ENCODE data around the gene CLIC3.

Gene CLIC3

DNA sequence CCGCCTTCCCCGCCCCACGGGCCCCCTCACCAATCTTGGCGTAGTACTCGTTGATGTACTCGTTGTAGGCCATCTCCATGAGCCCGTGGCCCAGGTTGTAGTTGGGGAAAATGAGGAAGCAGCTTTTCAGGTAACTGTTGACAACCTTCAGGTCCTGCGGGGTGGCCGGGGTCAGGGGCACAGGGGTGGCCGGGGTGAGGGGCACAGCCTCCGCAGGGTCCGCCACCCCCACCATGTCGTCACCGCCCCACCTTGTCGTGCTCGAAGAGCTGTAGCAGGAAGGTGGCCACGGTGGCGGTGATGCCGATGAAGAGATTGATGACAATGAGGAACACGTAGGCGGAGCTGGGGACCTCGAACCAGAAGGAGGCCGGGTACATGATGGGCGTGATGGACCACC, 14.8 kb upstream of the CLIC3 start:
- no peaks in the 10 kb centered on the region for H3K9me2 ChIP-seq (replicated peaks; ENCODE audit: insufficient read depth, low read length)
- H3K79me2 ChIP-seq (ENCODE audit: low read length), result no peaks in the 10 kb centered on the region
- peaks cover 46% of the 10 kb centered on the region for H3K27me3 ChIP-seq (replicated peaks; ENCODE audit: insufficient read depth, low read length)
- H3K4me2 ChIP-seq (ENCODE audit: low read depth, low read length), result no peak overlapping the region
- no peaks in the 10 kb centered on the region for H3F3A ChIP-seq (ENCODE audit: insufficient read depth, low read length)
- no peak overlapping the region for H3K9ac ChIP-seq (ENCODE audit: low read length)
- DNase-seq, result no peak
- H4K20me1 ChIP-seq (ENCODE audit: insufficient read depth, low read length), result no peaks in the 10 kb centered on the region
- H3K4me1 ChIP-seq (ENCODE audit: low read length), result no peaks in the 10 kb centered on the region
- no peaks in the 10 kb centered on the region for H3K9me3 ChIP-seq (replicated peaks; ENCODE audit: insufficient read depth, low read length)
- H3K36me3 ChIP-seq (replicated peaks; ENCODE audit: insufficient read depth, low read length), result no peaks in the 10 kb centered on the region
- H3K27ac ChIP-seq (ENCODE audit: low read length), result no peak overlapping the region
- H2AFZ ChIP-seq (ENCODE audit: low read length), result no peak overlapping the region
- TF ChIP-seq CTCF (IDR thresholded peaks at IDR 0.05; ENCODE audit: low read length), result no peak
- TF ChIP-seq EZH2 (optimal IDR thresholded peaks at IDR 0.05; ENCODE audit: low read depth, low read length), result no peak
- no peak for TF ChIP-seq EZH2phosphoT487 (IDR thresholded peaks at IDR 0.05; ENCODE audit: low read length)
- no peak overlapping the region for H3K4me3 ChIP-seq (ENCODE audit: low read length)

GRCh38 chr9:137009938-137010732, 13.8 kb upstream of the CLIC3 start:
- Histone ChIP-seq H3F3A (ENCODE audit: insufficient read depth, low read length) (no peaks in the 10 kb centered on the region), H3K27me3 (replicated peaks; ENCODE audit: insufficient read depth, low read length) (peaks cover 48% of the 10 kb centered on the region), H4K20me1 (ENCODE audit: insufficient read depth, low read length) (no peaks in the 10 kb centered on the region), H3K9ac (ENCODE audit: low read length) (no peak overlapping the region), H3K4me1 (ENCODE audit: low read length) (no peaks in the 10 kb centered on the region), H3K9me3 (replicated peaks; ENCODE audit: insufficient read depth, low read length) (no peaks in the 10 kb centered on the region), H2AFZ (ENCODE audit: low read length) (no peak overlapping the region), H3K9me2 (replicated peaks; ENCODE audit: insufficient read depth, low read length) (no peaks in the 10 kb centered on the region), H3K36me3 (replicated peaks; ENCODE audit: insufficient read depth, low read length) (no peaks in the 10 kb centered on the region), H3K79me2 (ENCODE audit: low read length) (no peaks in the 10 kb centered on the region), H3K4me2 (ENCODE audit: low read depth, low read length) (no peak overlapping the region), H3K27ac (ENCODE audit: low read length) (no peak overlapping the region), H3K4me3 (ENCODE audit: low read length) (no peak overlapping the region)
- TF ChIP-seq EZH2 (optimal IDR thresholded peaks at IDR 0.05; ENCODE audit: low read depth, low read length), result no peak
- no peak for TF ChIP-seq CTCF (IDR thresholded peaks at IDR 0.05; ENCODE audit: low read length)
- no peak for TF ChIP-seq EZH2phosphoT487 (IDR thresholded peaks at IDR 0.05; ENCODE audit: low read length)
- DNase-seq, result no peak

GRCh38 chr9:137009217-137009616, 12.8 kb upstream of the CLIC3 start:
- Histone ChIP-seq H3F3A (ENCODE audit: insufficient read depth, low read length) (no peaks in the 10 kb centered on the region), H3K79me2 (ENCODE audit: low read length) (no peaks in the 10 kb centered on the region), H3K9me2 (replicated peaks; ENCODE audit: insufficient read depth, low read length) (no peaks in the 10 kb centered on the region), H4K20me1 (ENCODE audit: insufficient read depth, low read length) (no peaks in the 10 kb centered on the region), H3K36me3 (replicated peaks; ENCODE audit: insufficient read depth, low read length) (no peaks in the 10 kb centered on the region), H3K4me2 (ENCODE audit: low read depth, low read length) (no peak overlapping the region), H3K27ac (ENCODE audit: low read length) (no peak overlapping the region), H3K27me3 (replicated peaks; ENCODE audit: insufficient read depth, low read length) (peaks cover 41% of the 10 kb centered on the region), H3K4me1 (ENCODE audit: low read length) (no peaks in the 10 kb centered on the region), H3K9me3 (replicated peaks; ENCODE audit: insufficient read depth, low read length) (no peaks in the 10 kb centered on the region), H2AFZ (ENCODE audit: low read length) (no peak overlapping the region), H3K4me3 (ENCODE audit: low read length) (no peak overlapping the region), H3K9ac (ENCODE audit: low read length) (no peak overlapping the region)
- TF ChIP-seq CTCF (IDR thresholded peaks at IDR 0.05; ENCODE audit: low read length) (no peak), EZH2 (optimal IDR thresholded peaks at IDR 0.05; ENCODE audit: low read depth, low read length) (no peak), EZH2phosphoT487 (IDR thresholded peaks at IDR 0.05; ENCODE audit: low read length) (no peak)
- DNase-seq, result no peak
